ENCODE measurements around the gene LYRM2. TPM values are rescaled to one million over a fixed set of nuclear protein-coding genes. Genes with fewer than 3 reads are reported as not detected.

LYRM2 gene
- total RNA-seq, 2 experiments from 2014 or later: 12.3 to 16.3 TPM

DNA sequence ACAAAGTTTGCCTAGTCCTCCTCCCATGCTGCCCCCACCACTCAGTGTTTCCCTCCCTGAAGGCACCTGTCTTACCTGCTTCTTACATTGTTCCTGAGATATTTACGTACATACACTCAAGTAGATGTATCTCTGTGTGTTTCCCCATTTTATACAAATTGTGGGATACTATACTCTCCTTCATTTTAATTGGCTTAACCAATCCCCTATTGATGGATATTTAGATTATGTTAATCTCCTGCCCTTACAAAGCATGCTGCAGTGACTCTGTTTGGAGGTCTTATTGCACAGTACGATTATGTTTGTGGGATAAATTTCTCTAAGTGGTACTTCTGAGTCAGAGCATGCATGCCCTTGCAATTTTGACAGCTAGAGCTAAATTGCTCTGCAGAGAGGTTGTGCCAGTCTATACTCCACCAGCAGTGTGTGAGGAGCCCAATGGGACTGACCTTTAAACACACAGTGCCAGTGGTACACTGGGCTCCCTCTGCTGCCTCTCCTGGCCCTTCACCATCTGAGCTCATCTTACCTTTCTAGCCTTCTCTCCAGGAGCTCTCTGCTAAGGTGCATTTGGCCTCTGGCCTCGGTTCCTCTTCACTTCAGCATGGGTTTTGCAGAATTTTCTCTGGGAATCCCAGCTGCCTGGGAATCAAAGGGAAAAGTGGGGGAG lies 57.4 kb downstream of the LYRM2 start:
- H3K27me3 ChIP-seq (ENCODE audit: control insufficient read depth in 1 of 2, insufficient read depth in 2 of 2, low read length in 2 of 2): no peaks in the 10 kb centered on the region
- POLR2A ChIA-PET: no interaction called here
- DNase-seq (no peak), ATAC-seq (ENCODE audit: poor library complexity) (no peak)
- intact Hi-C loops (cut with DNase I, micrococcal nuclease): no loop called here
- H3K4me1 Mint-ChIP-seq (ENCODE audit: low read depth): no peaks in the 10 kb centered on the region
- TF ChIP-seq, protein P1, sequence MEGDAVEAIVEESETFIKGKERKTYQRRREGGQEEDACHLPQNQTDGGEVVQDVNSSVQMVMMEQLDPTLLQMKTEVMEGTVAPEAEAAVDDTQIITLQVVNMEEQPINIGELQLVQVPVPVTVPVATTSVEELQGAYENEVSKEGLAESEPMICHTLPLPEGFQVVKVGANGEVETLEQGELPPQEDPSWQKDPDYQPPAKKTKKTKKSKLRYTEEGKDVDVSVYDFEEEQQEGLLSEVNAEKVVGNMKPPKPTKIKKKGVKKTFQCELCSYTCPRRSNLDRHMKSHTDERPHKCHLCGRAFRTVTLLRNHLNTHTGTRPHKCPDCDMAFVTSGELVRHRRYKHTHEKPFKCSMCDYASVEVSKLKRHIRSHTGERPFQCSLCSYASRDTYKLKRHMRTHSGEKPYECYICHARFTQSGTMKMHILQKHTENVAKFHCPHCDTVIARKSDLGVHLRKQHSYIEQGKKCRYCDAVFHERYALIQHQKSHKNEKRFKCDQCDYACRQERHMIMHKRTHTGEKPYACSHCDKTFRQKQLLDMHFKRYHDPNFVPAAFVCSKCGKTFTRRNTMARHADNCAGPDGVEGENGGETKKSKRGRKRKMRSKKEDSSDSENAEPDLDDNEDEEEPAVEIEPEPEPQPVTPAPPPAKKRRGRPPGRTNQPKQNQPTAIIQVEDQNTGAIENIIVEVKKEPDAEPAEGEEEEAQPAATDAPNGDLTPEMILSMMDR (IDR thresholded peaks at IDR 0.05): no peak
- no peak overlapping the region for H3K27ac ChIP-seq (ENCODE audit: low read depth in 1 of 2, low read length in 2 of 2)
- no peak overlapping the region for H3K4me3 Mint-ChIP-seq
- H3K27me3 Mint-ChIP-seq: no peaks in the 10 kb centered on the region
- H3K9me3 Mint-ChIP-seq: no peaks in the 10 kb centered on the region
- CTCF ChIA-PET: interaction anchor here (0.6 kb wide), 1 partner anchor 698 kb away, joined by 3 read pairs; no protein-coding TSS in a partner anchor
- H3K27ac Mint-ChIP-seq: no peak overlapping the region
- H3K9me3 ChIP-seq (ENCODE audit: control insufficient read depth in 1 of 2, insufficient read depth in 1 of 2, low read length in 2 of 2): no peaks in the 10 kb centered on the region
- no peaks in the 10 kb centered on the region for H3K4me1 ChIP-seq (ENCODE audit: insufficient read depth, low read length)
- H3K4me3 ChIP-seq (ENCODE audit: low read length): no peak overlapping the region
- no peaks in the 10 kb centered on the region for H3K36me3 Mint-ChIP-seq (ENCODE audit: low read depth)
- H3K36me3 ChIP-seq (ENCODE audit: insufficient read depth, low read length): no peaks in the 10 kb centered on the region

DNA sequence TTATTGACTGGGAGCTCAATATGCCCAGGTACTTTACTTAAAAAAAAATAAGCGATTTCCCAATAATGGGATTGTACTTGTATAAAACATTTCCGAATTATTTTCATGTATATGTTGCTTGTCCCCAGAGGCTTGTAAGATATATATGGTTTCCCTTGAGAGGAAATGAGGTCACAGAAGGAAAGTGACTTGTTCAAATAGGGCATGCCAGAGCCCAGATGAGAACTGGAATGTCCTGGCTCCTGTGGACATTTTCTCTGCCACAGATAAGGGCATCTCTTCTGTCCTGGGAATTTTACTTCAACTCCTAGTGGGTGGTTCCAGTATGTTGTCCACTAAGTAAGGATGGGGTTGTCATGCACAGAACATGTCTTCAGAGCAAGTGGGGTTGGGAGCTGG lies 63.0 kb downstream of the LYRM2 start:
- no peak for ATAC-seq (ENCODE audit: poor library complexity)
- TF ChIP-seq, protein P1 (IDR thresholded peaks at IDR 0.05): no peak
- intact Hi-C loops (cut with DNase I, micrococcal nuclease): no loop called here
- Histone ChIP-seq H3K27me3 (ENCODE audit: control insufficient read depth in 1 of 2, insufficient read depth in 2 of 2, low read length in 2 of 2) (no peaks in the 10 kb centered on the region), H3K36me3 (ENCODE audit: insufficient read depth, low read length) (no peaks in the 10 kb centered on the region), H3K9me3 (ENCODE audit: control insufficient read depth in 1 of 2, insufficient read depth in 1 of 2, low read length in 2 of 2) (no peaks in the 10 kb centered on the region), H3K4me1 (ENCODE audit: insufficient read depth, low read length) (no peaks in the 10 kb centered on the region), H3K27ac (ENCODE audit: low read depth in 1 of 2, low read length in 2 of 2) (no peak overlapping the region), H3K4me3 (ENCODE audit: low read length) (no peak overlapping the region)
- no peak for DNase-seq
- ChIA-PET CTCF (no interaction called here), POLR2A (no interaction called here)
- Mint-ChIP-seq H3K27me3 (no peaks in the 10 kb centered on the region), H3K4me1 (ENCODE audit: low read depth) (no peaks in the 10 kb centered on the region), H3K36me3 (ENCODE audit: low read depth) (no peaks in the 10 kb centered on the region), H3K27ac (no peak overlapping the region), H3K4me3 (no peak overlapping the region), H3K9me3 (no peaks in the 10 kb centered on the region)

DNA sequence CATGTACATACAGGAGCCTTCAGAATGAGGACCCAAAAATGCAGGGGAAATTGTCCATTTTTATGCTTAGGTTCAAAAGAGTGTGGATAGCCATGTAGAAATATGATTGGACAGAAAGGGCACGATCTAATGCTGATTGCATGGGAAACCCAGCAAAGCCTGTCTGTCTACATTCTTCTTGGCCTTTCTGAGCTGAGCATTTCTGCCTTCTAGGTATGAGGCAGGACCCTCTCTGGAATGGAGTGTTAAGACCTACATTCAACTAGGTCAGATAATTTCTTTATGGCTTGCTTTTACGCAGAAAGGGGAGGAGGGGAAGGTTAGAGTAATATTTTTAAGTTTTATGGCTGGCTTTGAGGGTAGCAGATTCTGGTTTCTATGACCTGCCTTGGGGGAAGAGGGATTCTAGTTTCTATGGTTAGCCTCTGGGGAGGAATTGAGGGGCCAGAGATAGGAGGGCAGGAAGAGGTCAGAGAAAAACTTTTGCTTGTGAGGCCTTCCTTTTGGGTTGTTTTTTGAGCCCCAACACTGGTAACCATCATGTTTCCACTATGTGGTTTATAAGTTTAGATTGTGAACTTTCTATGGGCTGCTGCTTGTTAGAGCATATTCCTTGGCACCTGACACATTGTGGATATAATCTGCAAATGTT lies 63.5 kb downstream of the LYRM2 start:
- Histone ChIP-seq H3K27me3 (ENCODE audit: control insufficient read depth in 1 of 2, insufficient read depth in 2 of 2, low read length in 2 of 2) (no peaks in the 10 kb centered on the region), H3K36me3 (ENCODE audit: insufficient read depth, low read length) (no peaks in the 10 kb centered on the region), H3K27ac (ENCODE audit: low read depth in 1 of 2, low read length in 2 of 2) (no peak overlapping the region), H3K9me3 (ENCODE audit: control insufficient read depth in 1 of 2, insufficient read depth in 1 of 2, low read length in 2 of 2) (no peaks in the 10 kb centered on the region), H3K4me1 (ENCODE audit: insufficient read depth, low read length) (no peaks in the 10 kb centered on the region), H3K4me3 (ENCODE audit: low read length) (no peak overlapping the region)
- H3K36me3 Mint-ChIP-seq (ENCODE audit: low read depth): no peaks in the 10 kb centered on the region
- ATAC-seq (ENCODE audit: poor library complexity) (no peak), DNase-seq (no peak)
- TF ChIP-seq, protein P1 (IDR thresholded peaks at IDR 0.05): no peak
- POLR2A ChIA-PET: no interaction called here
- intact Hi-C loops (cut with DNase I, micrococcal nuclease): no loop called here
- H3K4me1 Mint-ChIP-seq (ENCODE audit: low read depth): no peaks in the 10 kb centered on the region
- H3K4me3 Mint-ChIP-seq: no peak overlapping the region
- H3K27ac Mint-ChIP-seq: no peak overlapping the region
- H3K27me3 Mint-ChIP-seq: no peaks in the 10 kb centered on the region
- H3K9me3 Mint-ChIP-seq: no peaks in the 10 kb centered on the region
- CTCF ChIA-PET: no interaction called here
